8988T (cell line): Measurements from ENCODE around the gene ETFA.
"Not testable (repeated sequence)": the region's sequence is repeated elsewhere in the genome, so short reads cannot be mapped to it uniquely, and the experiment has no call there.

ENCODE experiments used
- DNase-seq: peaks from one replicate; pipeline ENCODE4 v3.0.0; 2011

The ETFA gene

GRCh38 chr15:76321602-76322001, 10.3 kb upstream of the ETFA start:
- no peak for DNase-seq

- no peak for DNase-seq
Observed at GRCh38 chr15:76321171-76321570, 9.9 kb upstream of the ETFA start.

DNA sequence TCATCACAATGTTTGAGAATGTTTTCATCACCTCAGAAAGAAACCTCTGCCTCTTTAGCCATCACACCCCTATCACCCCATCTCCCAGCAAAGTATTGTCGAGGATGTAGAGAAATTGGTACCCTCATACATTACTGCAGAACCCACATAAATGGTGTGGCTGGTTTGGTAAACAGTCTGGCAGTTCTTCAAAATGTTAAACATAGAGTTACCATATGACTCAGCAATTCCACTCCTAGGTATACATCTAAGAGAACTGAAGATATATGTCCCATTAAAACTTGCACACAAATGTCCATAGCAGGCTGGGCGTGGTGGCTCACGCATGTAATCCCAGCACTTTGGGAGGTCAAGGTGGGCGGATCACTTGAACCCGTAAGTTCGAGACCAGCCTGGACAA, 8.7 kb upstream of the ETFA start:
- DNase-seq = no peak

GRCh38 chr15:76313731-76314130, 2.5 kb upstream of the ETFA start:
- DNase-seq = no peak

GRCh38 chr15:76313175-76313567, 1.9 kb upstream of the ETFA start:
- not testable (repeated sequence) for DNase-seq

DNA sequence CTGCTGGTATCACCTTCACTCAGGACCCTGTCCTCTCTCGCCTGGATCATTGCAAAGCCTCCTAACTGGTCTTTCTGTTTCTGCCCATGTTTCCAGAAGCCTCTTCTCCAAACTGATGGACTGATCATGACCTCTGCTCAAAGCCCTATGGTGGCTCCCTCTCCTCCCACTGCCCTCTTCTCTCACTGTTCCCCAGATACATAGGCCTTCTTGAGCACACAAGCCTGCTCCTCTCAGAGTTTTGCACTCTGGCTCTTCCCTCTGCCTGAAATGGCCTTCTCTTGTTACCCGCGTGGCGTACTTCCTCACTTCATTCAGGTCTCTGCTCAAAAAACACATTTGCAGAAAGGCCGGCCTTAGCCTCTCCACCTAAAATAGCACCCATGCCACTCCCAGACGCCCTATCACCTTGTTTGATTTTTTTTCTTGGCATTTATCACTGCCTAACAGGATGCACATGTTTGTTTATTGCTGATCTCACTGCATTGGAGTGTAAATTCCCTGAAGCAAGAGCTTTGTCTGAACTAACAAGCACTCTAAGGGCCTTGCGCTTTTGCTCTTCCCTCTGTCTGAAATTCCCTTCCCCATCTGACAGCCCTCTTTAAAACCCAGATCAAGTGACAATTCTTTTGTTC, 1.4 kb upstream of the ETFA start:
- DNase-seq = no peak

DNA sequence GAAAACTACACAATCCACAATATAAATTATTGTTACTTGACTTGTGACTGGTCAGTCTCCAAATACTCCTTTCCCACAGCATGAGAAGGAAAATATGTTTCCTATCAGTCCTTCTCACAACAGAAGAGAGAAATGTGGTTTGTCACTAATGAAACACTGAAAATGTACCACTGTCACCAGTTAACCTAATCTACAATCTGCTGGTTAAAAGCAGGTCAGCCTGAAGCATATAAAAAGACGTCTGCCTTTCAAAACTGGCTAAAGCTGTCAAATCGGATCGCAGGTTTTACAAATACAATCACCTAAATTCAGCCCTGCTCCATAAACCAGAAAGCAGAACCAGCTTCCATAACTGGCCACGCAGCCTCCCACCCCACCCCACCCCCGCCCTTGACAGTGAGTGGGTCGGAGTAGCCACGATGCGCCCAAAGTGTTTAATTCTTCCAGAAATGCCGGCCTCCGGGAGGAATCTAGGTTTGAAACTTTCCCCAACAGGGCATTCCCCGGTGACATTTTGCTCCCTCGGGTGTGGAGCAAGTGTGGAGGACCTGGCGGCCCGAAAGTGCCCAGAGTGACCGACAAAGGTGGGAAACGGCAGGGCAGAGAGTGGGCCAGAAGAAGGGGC, 682 bp downstream of the ETFA start:
- no peak for DNase-seq

DNA sequence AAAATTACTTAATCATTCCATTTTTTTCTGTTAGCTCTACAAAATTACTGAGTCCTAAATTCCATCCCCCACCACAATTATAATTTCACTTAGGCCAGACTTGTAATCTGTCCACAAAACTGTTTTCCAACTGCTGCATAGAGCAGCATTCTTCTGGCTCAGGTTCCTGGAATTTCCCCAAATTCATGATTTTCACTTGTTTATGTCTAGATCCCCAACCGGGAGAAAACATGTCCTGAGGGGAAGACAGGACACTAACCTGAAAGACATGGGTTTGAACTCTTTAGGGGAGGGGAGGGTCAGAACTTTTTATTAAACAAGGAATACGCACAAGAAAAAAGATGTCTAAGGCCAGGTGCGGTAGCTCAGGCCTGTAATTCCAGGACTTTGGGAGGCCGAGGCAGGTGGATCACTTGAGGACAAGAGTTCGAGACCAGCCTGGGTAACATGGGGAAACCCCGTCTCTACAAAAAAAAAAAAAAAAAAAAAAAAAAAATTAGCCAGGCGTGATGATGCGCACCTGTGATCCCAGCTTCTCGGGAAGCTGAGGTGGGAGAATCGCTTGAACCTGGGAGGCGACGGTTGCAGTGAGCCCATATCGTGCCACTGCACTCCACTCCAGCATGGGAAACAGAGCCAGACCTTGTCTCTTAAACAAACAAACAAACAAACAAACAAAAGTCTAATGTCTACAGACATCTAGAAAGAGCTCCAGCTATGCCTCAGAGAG, 1.5 kb downstream of the ETFA start:
- no peak for DNase-seq

- DNase-seq = no peak
Observed at GRCh38 chr15:76303909-76304308, 7.4 kb downstream of the ETFA start.

DNA sequence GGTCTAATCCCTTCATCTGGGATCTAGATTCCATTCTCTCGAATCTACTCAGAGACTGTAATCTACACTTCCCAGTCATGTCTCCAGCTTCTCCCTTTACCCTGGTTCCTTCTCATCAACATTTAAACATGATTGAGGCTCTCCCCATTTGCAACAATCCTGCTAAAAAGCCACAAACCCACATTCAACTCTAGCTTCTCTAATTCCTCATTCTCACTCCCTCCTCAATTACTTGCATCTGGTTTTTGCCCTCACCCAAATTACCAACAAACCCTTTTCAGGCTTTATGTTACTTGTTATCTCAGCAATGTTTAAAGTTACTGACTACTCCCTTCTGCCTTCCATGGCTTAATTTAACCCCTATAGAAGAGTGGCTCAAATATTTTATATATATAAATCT, 11.5 kb downstream of the ETFA start:
- no peak for DNase-seq

GRCh38 chr15:76298986-76299385, 12.3 kb downstream of the ETFA start:
- DNase-seq = no peak

DNA sequence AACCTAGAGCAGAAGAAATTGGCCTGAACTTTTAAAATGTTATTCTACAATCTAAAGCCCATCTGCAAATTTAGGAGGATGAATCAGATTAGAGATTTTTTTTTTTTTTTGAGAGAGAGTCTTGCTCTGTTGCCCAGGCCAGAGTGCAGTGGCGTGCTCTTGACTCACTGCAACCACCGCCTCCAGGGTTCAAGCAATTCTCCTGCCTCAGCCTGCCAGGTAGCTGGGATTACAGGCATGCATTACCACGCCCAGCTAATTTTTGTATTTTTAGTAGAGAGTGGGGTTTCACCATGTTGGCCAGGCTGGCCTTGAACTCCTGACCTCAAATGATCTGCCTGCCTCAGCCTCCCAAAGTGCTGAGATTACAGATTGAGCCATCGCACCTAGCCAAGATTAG, 13.3 kb downstream of the ETFA start:
- DNase-seq = not testable (repeated sequence)

- no peak for DNase-seq
Observed at GRCh38 chr15:76296849-76297248, 14.4 kb downstream of the ETFA start.

GRCh38 chr15:76294463-76294862, 16.8 kb downstream of the ETFA start:
- not testable (repeated sequence) for DNase-seq

- no peak for DNase-seq
Observed at GRCh38 chr15:76293361-76293760, 17.9 kb downstream of the ETFA start.

DNA sequence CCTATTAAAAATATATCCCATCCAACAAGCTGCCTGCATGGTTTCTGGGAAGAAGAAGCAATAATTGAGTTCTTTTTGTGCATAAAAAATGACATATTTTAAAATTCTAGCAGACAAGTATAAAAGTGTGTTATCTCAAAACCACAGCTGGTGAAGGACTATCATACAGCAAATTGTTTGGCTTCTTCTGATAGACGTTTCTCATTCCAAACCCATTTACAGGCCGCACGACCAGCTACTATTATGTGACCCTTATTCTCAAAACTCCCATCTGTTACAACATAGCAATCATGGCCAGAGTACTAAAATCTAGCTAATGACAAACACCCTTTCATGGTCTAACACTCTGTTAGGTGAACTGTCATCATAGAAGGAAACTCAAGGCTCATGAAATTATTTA, 21.7 kb downstream of the ETFA start:
- no peak for DNase-seq

DNA sequence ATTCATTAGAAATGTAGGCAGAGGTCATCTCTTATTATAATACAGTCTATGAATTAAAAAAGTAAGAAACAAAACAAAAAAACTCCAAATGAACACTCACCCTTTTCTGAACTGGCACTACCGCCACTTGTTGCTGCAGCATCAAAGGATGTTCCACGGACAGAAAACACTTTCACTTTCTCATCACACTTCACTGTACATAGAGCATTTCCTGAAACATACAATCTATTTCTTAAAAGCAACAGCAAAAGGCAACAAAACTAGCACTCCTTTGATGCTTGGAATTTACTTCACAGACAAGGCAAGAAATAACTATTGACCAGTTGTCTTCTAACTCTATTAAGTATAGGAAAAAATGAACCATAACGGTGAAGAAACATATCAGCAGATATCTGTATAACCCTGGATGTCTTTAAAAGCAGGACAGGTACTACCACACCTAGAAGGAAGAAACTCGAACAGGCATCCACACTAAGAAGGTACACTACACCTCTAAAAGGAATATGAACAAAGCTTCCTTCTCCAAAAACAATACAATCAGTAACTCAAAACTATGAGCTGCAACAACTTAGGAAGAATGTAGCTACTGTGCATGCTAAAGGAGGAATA, 24.9 kb downstream of the ETFA start:
- no peak for DNase-seq

GRCh38 chr15:76285241-76285825, 25.9 kb downstream of the ETFA start:
- DNase-seq = no peak

DNA sequence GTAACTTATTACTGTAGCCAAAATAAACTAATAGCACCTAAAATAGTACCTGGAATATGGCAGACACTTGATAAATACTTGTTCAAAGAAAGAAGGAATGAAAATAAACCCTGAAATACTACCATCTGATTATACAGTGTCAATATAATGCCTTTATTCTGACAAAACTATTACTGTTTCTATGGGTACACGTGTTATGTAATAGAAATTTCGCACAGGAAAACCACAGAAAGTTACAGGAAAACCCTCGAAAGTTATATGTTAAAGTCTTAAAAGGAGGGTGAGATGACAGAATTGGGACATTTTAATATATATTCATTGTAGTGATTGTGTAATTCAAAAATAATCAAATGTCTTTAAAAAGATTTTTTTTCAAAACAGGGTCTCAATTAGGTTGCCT, 28.8 kb downstream of the ETFA start:
- no peak for DNase-seq

- no peak for DNase-seq
Observed at GRCh38 chr15:76278651-76279050, 32.6 kb downstream of the ETFA start.

DNA sequence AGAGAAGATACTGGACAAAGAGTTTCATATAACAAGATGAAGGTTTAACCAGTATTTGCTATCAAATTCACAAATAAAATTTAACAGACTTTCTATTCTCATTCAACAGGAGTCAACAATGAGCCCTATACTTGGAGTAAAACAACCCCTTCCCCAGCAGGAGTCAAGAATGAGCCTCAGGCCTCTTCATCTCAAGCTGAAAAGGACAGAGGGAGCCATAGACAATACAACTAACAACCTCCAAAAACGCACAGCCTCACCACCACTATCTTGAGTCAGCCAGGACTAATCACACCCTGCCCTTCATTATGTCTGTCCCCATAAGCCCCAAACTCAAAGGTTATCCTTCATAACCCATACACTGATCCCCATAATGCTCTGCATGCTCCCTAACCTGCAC, 36.4 kb downstream of the ETFA start:
- DNase-seq = no peak

GRCh38 chr15:76274226-76274625, 37.0 kb downstream of the ETFA start:
- DNase-seq = no peak

DNA sequence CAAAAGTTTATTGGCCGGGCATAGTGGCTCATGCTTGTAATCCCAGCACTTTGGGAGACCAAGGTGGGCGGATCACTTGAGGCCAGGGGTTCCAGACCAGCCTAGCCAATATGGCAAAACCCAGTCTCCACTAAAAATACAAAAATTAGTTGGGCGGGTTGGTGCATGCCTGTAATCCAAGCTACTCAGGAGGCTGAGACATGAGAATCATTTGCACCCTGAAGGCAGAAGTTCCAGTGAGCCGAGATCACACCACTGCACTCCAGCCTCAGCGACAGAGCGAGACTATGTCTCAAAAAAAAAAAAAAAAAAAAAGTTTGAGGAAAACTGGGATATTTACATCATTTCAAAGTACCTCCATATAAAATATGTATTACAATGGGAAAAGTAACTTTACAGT, 40.4 kb downstream of the ETFA start:
- no peak for DNase-seq

DNA sequence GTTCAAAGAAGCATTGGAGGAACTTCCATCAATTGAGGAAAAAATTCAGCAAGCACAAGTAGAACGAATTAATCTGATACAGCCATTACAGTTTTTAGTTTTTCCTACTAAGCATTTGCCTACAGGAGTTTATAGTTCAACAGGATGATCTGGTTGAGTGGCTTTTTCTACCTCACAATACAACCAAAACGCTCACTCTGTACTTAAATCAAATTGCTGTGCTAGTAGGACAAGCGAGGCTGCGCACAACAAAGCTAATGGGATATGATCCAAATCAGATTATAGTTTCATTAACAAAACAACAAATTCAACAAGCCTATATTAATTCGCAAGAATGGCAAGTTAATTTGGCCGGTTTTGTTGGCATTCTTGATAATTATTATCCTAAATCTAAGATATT, 44.2 kb downstream of the ETFA start:
- DNase-seq = no peak
